Osteocyte (in vitro differentiated cells): ENCODE results near the gene C1orf146. TPM values are rescaled to one million over a fixed set of nuclear protein-coding genes. Genes with fewer than 3 reads are reported as not detected.

Experiments
- DNase-seq: peaks from one replicate; pipeline ENCODE4 v3.0.0; 2021; ENCODE audit warnings: mixed read lengths; ENCODE audit not compliant: unreplicated experiment; ENCODE audit errors: extremely low spot score
- H3K27ac Mint-ChIP-seq: one replicate; pipeline ENCODE4 v1.8.0; 2021; ENCODE audit warnings: mild to moderate bottlenecking, mixed read lengths; ENCODE audit not compliant: unreplicated experiment
- H3K27me3 Mint-ChIP-seq: one replicate; pipeline ENCODE4 v1.8.0; 2021; ENCODE audit warnings: mixed read lengths; ENCODE audit not compliant: unreplicated experiment
- H3K36me3 Mint-ChIP-seq: one replicate; pipeline ENCODE4 v1.8.0; 2021; ENCODE audit warnings: mixed read lengths; ENCODE audit not compliant: unreplicated experiment
- H3K4me1 Mint-ChIP-seq: one replicate; pipeline ENCODE4 v1.8.0; 2021; ENCODE audit warnings: mixed read lengths; ENCODE audit not compliant: unreplicated experiment
- H3K4me3 Mint-ChIP-seq: one replicate; pipeline ENCODE4 v1.8.0; 2021; ENCODE audit warnings: mild to moderate bottlenecking, moderate library complexity, mixed read lengths; ENCODE audit not compliant: unreplicated experiment
- H3K9me3 Mint-ChIP-seq: one replicate; pipeline ENCODE4 v1.8.0; 2021; ENCODE audit warnings: mixed read lengths; ENCODE audit not compliant: unreplicated experiment
- total RNA-seq: library from RNA; stranded (reverse); gene quantifications from 2 replicates; pipeline ENCODE4 v1.2.1, GENCODE V29; 2021
- TF ChIP-seq, protein P1 (sequence below): fragments of 200-600 bp; sonication (generic); IDR thresholded peaks from 2 replicates; pipeline ENCODE4 v1.5.0; 2021; ENCODE audit warnings: antibody characterized with exemption, mild to moderate bottlenecking, moderate library complexity

C1orf146 gene
- total RNA-seq, 1 donor from 2014 or later, result not detected

GRCh38 chr1:92203105-92203504 lies 14.6 kb upstream of the C1orf146 start:
- Mint-ChIP-seq H3K36me3 (no peaks in the 10 kb centered on the region), H3K4me1 (no peaks in the 10 kb centered on the region), H3K27me3 (peaks cover 9% of the 10 kb centered on the region), H3K9me3 (peaks cover 9% of the 10 kb centered on the region), H3K4me3 (no peak overlapping the region), H3K27ac (no peak overlapping the region)
- TF ChIP-seq, protein P1, sequence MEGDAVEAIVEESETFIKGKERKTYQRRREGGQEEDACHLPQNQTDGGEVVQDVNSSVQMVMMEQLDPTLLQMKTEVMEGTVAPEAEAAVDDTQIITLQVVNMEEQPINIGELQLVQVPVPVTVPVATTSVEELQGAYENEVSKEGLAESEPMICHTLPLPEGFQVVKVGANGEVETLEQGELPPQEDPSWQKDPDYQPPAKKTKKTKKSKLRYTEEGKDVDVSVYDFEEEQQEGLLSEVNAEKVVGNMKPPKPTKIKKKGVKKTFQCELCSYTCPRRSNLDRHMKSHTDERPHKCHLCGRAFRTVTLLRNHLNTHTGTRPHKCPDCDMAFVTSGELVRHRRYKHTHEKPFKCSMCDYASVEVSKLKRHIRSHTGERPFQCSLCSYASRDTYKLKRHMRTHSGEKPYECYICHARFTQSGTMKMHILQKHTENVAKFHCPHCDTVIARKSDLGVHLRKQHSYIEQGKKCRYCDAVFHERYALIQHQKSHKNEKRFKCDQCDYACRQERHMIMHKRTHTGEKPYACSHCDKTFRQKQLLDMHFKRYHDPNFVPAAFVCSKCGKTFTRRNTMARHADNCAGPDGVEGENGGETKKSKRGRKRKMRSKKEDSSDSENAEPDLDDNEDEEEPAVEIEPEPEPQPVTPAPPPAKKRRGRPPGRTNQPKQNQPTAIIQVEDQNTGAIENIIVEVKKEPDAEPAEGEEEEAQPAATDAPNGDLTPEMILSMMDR, result no peak
- no peak for DNase-seq

DNA sequence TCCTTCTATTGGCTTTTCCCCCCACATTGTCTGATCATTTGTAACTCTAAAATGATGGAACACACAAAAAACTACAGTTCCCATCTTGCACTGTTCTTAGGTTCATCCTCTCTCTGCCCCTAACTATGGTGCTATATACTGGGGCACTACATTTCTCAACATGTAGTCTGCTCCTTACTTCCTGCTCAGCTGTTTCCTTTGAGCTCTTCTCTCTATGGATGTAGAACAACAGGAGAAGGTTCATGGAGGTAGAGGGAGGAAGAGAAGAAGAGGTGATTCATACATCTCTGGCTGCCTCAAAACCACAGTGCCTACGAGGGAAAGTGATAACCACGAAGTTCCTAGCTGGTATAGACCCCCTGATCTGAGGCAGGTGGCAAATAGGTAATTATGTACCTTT lies 7.0 kb upstream of the C1orf146 start:
- H3K27me3 Mint-ChIP-seq, result peaks cover 14% of the 10 kb centered on the region
- no peaks in the 10 kb centered on the region for H3K4me1 Mint-ChIP-seq
- H3K9me3 Mint-ChIP-seq, result peaks cover 6% of the 10 kb centered on the region
- TF ChIP-seq, protein P1, result no peak
- no peak overlapping the region for H3K4me3 Mint-ChIP-seq
- no peaks in the 10 kb centered on the region for H3K36me3 Mint-ChIP-seq
- DNase-seq, result no peak
- no peak overlapping the region for H3K27ac Mint-ChIP-seq

GRCh38 chr1:92211166-92211565 lies 6.5 kb upstream of the C1orf146 start:
- no peak overlapping the region for H3K4me3 Mint-ChIP-seq
- H3K9me3 Mint-ChIP-seq, result peaks cover 6% of the 10 kb centered on the region
- H3K27me3 Mint-ChIP-seq, result peaks cover 14% of the 10 kb centered on the region
- TF ChIP-seq, protein P1, result no peak
- DNase-seq, result no peak
- H3K4me1 Mint-ChIP-seq, result no peaks in the 10 kb centered on the region
- no peaks in the 10 kb centered on the region for H3K36me3 Mint-ChIP-seq
- H3K27ac Mint-ChIP-seq, result no peak overlapping the region

GRCh38 chr1:92218559-92218958 lies 844 bp downstream of the C1orf146 start:
- no peak overlapping the region for H3K4me3 Mint-ChIP-seq
- no peaks in the 10 kb centered on the region for H3K36me3 Mint-ChIP-seq
- no peak for DNase-seq
- peaks cover 12% of the 10 kb centered on the region for H3K27me3 Mint-ChIP-seq
- TF ChIP-seq, protein P1, result no peak
- H3K4me1 Mint-ChIP-seq, result no peaks in the 10 kb centered on the region
- no peak overlapping the region for H3K27ac Mint-ChIP-seq
- H3K9me3 Mint-ChIP-seq, result no peaks in the 10 kb centered on the region

DNA sequence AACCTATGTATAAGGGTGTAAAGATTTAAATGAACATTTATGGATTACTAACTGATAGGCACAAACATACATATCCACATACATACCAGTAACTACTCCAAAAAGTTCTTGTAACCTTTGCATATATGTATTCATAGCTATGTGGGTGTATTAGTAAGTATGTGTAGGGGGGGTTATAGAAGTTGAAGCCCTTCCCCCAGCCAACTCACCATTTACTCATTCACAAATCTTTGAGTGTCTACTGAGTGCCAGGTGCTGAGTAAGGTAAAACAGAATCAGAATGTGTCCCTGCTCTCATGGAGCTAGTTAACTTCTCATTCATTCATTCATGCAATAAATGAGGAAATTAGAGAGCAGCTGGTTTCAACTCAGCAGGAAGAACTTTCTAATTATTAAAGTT lies 1.3 kb downstream of the C1orf146 start:
- Mint-ChIP-seq H3K36me3 (no peaks in the 10 kb centered on the region), H3K27ac (no peak overlapping the region), H3K4me3 (no peak overlapping the region), H3K27me3 (peaks cover 12% of the 10 kb centered on the region), H3K4me1 (no peaks in the 10 kb centered on the region), H3K9me3 (no peaks in the 10 kb centered on the region)
- TF ChIP-seq, protein P1, result no peak
- no peak for DNase-seq
